ENCODE measurements around the gene UPK1A. TPM values are rescaled to one million over a fixed set of nuclear protein-coding genes. Genes with fewer than 3 reads are reported as not detected.

The UPK1A gene
- total and polyA plus RNA-seq, 2 of the 8 experiments (the other 6 are each of a cell fraction or from before 2014, with no cell fraction given), result 0.56 to 9.9 TPM

DNA sequence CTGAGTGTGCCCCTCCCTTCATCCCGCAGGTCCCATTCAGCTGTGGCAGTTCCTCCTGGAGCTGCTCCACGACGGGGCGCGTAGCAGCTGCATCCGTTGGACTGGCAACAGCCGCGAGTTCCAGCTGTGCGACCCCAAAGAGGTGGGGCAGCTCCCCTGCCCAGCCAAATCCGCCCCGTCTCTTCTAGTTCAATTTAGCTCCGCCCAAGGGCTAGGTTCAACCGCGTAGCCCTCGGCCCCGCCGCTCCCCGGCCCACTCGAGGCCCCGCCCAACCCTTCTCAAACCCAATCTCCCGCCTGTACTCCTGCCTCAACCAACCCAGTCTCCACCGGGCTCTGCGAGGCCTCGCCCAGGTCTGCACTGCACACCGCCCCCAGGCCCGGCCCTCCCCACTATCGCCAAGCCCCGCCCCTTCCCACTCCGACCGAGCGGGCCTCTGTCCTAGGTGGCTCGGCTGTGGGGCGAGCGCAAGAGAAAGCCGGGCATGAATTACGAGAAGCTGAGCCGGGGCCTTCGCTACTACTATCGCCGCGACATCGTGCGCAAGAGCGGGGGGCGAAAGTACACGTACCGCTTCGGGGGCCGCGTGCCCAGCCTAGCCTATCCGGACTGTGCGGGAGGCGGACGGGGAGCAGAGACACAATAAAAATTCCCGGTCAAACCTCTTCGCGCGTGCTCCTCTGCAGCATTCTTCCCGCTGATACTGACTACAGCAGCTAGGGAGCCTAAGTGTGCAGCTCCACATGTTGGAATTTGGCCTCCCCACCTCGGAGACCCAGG lies 21.9 kb upstream of the UPK1A start:
- Histone ChIP-seq H3K79me1 (ENCODE audit: low read depth, low read length) (no peaks in the 10 kb centered on the region), H3K18ac (ENCODE audit: extremely low read depth, low read length) (no peak overlapping the region), H3K4me2 (ENCODE audit: insufficient read depth in 1 of 2, low read depth in 2 of 2, low read length in 2 of 2) (peak overlapping the region; percentile 85 to 88), H2BK15ac (ENCODE audit: low read length) (no peak overlapping the region), H3K27ac (ENCODE audit: low read depth, low read length) (no peak overlapping the region), H2AK5ac (ENCODE audit: low read depth, low read length) (no peak overlapping the region), H3K9me3 (ENCODE audit: insufficient read depth in 2 of 2, low read depth in 1 of 2, low read length in 1 of 2) (no peaks in the 10 kb centered on the region), H3K27me3 (replicated peaks in 1 of 4; ENCODE audit: control insufficient read depth in 3 of 4, extremely low read depth in 1 of 4, insufficient read depth in 3 of 4, low read length in 3 of 4) (peaks cover 0 to 6% (median 3%) of the 10 kb centered on the region in 4 experiments; a peak in 4 of 7 replicates), H3K23me2 (ENCODE audit: low read depth, low read length) (peaks cover 23% of the 10 kb centered on the region; the same call in 1 of the 2 replicates), H4K91ac (replicated peaks; ENCODE audit: insufficient read length, low read length) (peak overlapping the region; percentile 17), H4K20me1 (replicated peaks in 1 of 2; ENCODE audit: control insufficient read depth in 1 of 2, insufficient read depth in 2 of 2, low read length in 2 of 2) (no peaks in the 10 kb centered on the region), H2BK20ac (ENCODE audit: low read length) (no peak overlapping the region), H2AFZ (ENCODE audit: low read length) (peak overlapping the region; percentile 30; the same call in 1 of the 2 replicates), H3K14ac (ENCODE audit: insufficient read length) (no peak overlapping the region), H3K56ac (replicated peaks; ENCODE audit: insufficient read length, low read depth, low read length) (peak overlapping the region; percentile 37), H4K5ac (ENCODE audit: insufficient read length, low read depth, low read length) (no peak overlapping the region), H2BK120ac (replicated peaks; ENCODE audit: low read depth, low read length) (no peak overlapping the region), H3K4me1 (replicated peaks in 1 of 4; ENCODE audit: control insufficient read depth in 3 of 4, insufficient read depth in 4 of 4, low read length in 3 of 4) (peaks cover 7 to 29% (median 16%) of the 10 kb centered on the region in 4 experiments), H3K4me3 (ENCODE audit: extremely low read depth in 1 of 4, insufficient read depth in 2 of 4, low read depth in 3 of 4, low read length in 4 of 4) (peak overlapping the region; percentile 48 to 63 (median 56)), H3K23ac (ENCODE audit: insufficient read length) (no peak overlapping the region), H3K36me3 (ENCODE audit: control insufficient read depth in 2 of 4, insufficient read depth in 4 of 4, low read length in 3 of 4) (no peaks in the 10 kb centered on the region), H2BK5ac (ENCODE audit: low read depth, low read length) (no peak overlapping the region; the same call in 1 of the 2 replicates), H3K79me2 (ENCODE audit: control insufficient read depth in 1 of 2, insufficient read depth in 2 of 2, low read length in 2 of 2) (peaks cover 5 to 10% of the 10 kb centered on the region in 2 experiments; a peak in 3 of 4 replicates), H2BK12ac (ENCODE audit: low read depth, low read length) (no peak overlapping the region), H3K4ac (replicated peaks; ENCODE audit: insufficient read length, low read depth, low read length) (no peak overlapping the region), H3K9ac (replicated peaks in 1 of 4; ENCODE audit: extremely low read depth in 1 of 4, low read depth in 3 of 4, low read length in 3 of 4) (no peak overlapping the region; a peak in 1 of 7 replicates), H4K8ac (ENCODE audit: extremely low read depth, insufficient read depth, low read length) (peak overlapping the region; percentile 28; the same call in 1 of the 2 replicates)
- POLR2A ChIA-PET (ENCODE audit: partially characterized antibody), result interaction anchor here (0.6 to 3.4 kb wide), 17 partner anchors 12 to 651 kb away, joined by 3 to 13 read pairs (median 4); partner anchors contain the start of gene HAUS5
- DNase-seq (ENCODE audit: low read depth in 1 of 2, low spot score in 2 of 2) (peak; percentile 88 to 95), FAIRE-seq (no peak)
- CTCF ChIA-PET (ENCODE audit: partially characterized antibody), result interaction anchor here (0.9 to 3.6 kb wide), 5 partner anchors 58 to 291 kb away, joined by 3 to 17 read pairs (median 4); no protein-coding TSS in a partner anchor
- no peak for TF ChIP-seq SP4 (IDR thresholded peaks at IDR 0.05; ENCODE audit: low read length)
- TF ChIP-seq SIN3A (conservative IDR thresholded peaks at IDR 0.05 in 1 of 2, IDR thresholded peaks at IDR 0.05 in 1 of 2; ENCODE audit: low read depth in 1 of 2, low read length in 2 of 2), result peak in 1 of 2 experiments; percentile 68; a peak in 2 of 4 replicates
- TF ChIP-seq HDAC2 (IDR thresholded peaks at IDR 0.05; ENCODE audit: borderline replicate concordance in 1 of 2, low read depth in 2 of 2, low read length in 2 of 2), result peak in 1 of 2 experiments; percentile 62; a peak in 1 of 4 replicates
- 0 out of 2 replicates have a peak, but pooled peaks have one; percentile 12 for TF ChIP-seq SP1 (IDR thresholded peaks at IDR 0.05; ENCODE audit: low read depth, low read length)
- TF ChIP-seq, protein P1, sequence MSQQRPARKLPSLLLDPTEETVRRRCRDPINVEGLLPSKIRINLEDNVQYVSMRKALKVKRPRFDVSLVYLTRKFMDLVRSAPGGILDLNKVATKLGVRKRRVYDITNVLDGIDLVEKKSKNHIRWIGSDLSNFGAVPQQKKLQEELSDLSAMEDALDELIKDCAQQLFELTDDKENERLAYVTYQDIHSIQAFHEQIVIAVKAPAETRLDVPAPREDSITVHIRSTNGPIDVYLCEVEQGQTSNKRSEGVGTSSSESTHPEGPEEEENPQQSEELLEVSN (IDR thresholded peaks at IDR 0.05), result peak; percentile 71
- no peak for TF ChIP-seq BACH1 (IDR thresholded peaks at IDR 0.05; ENCODE audit: low read length)
- TF ChIP-seq, protein P2, sequence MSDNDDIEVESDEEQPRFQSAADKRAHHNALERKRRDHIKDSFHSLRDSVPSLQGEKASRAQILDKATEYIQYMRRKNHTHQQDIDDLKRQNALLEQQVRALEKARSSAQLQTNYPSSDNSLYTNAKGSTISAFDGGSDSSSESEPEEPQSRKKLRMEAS (IDR thresholded peaks at IDR 0.05), result peak; percentile 70; the same call in 1 of the 2 replicates
- peak in 1 of 2 experiments; percentile 29; a peak in 1 of 3 replicates for TF ChIP-seq POLR2A (IDR thresholded peaks at IDR 0.05; ENCODE audit: control extremely low read depth in 1 of 2, low read depth in 2 of 2, low read length in 2 of 2)
- 2% methylated on average over 34 of the region's 60 CpGs; no CpG with 5 or more reads in 1 of the 2 experiments for WGBS, 2 experiments (ENCODE audit: extremely low coverage in 1 of 2, insufficient coverage in 1 of 2, insufficient read length in 1 of 2, insufficient replicate concordance in 2 of 2, low coverage in 1 of 2, low lambda C conversion rate in 2 of 2, missing lambda C conversion rate in 1 of 2)

All from H1 (cell line).